Mucosa of rectum (tissue), 2 donors: ENCODE results near the gene PTPRG.

Experiments
- H3K27ac ChIP-seq, 2 donors: one replicate each; pipeline ENCODE4 v1.7.0; 2013; ENCODE audit warnings: inconsistent platforms in 2 of 2, low read depth in 2 of 2, low read length in 2 of 2
- H3K27me3 ChIP-seq, 2 donors: one replicate each; pipeline ENCODE4 v1.7.0; 2013; ENCODE audit warnings: low read length in 2 of 2; ENCODE audit not compliant: control insufficient read depth in 2 of 2, insufficient read depth in 2 of 2
- H3K36me3 ChIP-seq, 2 donors: one replicate each; pipeline ENCODE4 v1.7.0; 2013; ENCODE audit warnings: low read length in 2 of 2; ENCODE audit not compliant: control insufficient read depth in 2 of 2, insufficient read depth in 2 of 2
- H3K4me1 ChIP-seq, 2 donors: one replicate each; pipeline ENCODE4 v1.7.0; 2013; ENCODE audit warnings: low read length in 2 of 2, mild to moderate bottlenecking in 1 of 2; ENCODE audit not compliant: control insufficient read depth in 2 of 2, insufficient read depth in 2 of 2
- H3K4me3 ChIP-seq, 2 donors: one replicate each; pipeline ENCODE4 v1.7.0; 2013; ENCODE audit warnings: low read length in 2 of 2
- H3K9ac ChIP-seq, 2 donors: one replicate each; pipeline ENCODE4 v1.7.0; 2013; ENCODE audit warnings: low read length in 2 of 2, low read depth in 1 of 2, mild to moderate bottlenecking in 1 of 2
- H3K9me3 ChIP-seq, 2 donors: one replicate each; pipeline ENCODE4 v1.7.0; 2013; ENCODE audit warnings: low read length in 2 of 2; ENCODE audit not compliant: control insufficient read depth in 2 of 2
- donor health status: healthy.
- donor health status: Normal muscosa, but diverticular disease.

PTPRG gene

DNA sequence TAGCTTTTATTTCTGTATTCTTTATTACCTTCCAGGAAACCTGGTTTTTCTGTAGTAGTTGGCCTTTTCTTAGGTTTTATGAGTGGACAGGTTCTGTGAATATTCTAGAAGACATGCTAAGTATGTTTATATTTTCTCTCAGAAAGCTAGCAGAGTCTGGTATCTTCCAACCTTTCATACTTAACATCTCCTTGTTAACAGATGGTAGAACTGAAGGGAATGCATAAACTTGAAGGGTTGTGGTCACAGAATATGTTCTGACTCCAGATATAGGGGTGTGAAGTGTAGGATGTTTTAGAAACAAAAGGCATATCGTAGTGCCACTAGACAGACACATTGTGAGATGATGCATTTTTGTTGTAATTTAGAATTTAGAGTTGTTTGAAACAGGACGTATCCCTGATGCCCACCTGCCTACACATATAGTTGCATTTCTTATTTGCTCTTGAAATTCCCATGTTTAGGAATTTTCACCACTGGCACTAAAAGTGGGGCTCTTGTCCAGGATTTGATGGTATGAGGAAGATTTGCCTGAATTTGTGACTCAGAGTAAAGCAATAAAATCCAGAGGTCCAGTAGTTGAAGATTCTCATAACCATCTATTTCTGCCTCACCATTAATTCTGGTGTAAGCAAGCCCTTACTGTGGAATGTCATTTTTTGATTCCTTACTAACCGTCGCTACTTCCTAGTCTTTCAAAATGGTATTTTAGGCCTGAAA, 537.4 kb downstream of the PTPRG start:
- no peak overlapping the region for H3K9ac ChIP-seq
- no peaks in the 10 kb centered on the region for H3K4me1 ChIP-seq
- H3K27me3 ChIP-seq, result no peaks in the 10 kb centered on the region
- no peaks in the 10 kb centered on the region for H3K9me3 ChIP-seq
- H3K27ac ChIP-seq, result no peak overlapping the region
- H3K4me3 ChIP-seq, result no peak overlapping the region
- no peaks in the 10 kb centered on the region for H3K36me3 ChIP-seq

DNA sequence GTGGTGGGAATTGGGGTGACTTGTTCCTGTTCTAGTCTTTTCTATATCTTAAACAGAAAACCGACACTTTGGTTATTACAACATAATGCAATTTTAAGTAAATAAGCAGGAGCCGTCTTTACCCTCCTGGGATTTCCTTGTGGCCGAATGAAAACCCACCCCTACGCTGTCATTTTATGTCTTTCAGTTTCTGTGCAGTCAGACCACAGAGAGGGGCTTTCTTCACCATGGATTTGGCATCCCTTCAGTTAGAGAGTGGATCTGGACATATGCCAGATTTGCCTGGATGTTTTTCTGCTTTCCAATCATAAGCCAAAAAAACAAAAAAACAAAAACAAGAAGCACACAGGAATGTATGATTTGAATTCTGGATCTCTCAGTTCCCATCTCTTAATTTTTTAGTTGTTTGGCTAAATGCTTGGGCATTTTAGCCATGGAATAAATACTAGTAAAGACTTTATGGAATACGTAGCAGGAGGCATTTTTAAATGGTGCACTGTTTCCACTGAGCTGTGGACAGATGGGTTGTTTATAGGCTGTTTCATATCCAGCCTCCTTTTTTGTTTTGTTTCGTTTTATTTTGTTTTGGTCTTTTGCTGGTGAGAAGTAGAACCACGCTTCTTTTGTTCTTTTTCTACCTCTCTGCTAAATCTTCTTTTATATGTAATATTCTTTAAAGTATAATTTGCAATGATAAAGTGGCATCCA, 539.1 kb downstream of the PTPRG start:
- Histone ChIP-seq H3K4me3 (no peak overlapping the region), H3K27ac (no peak overlapping the region), H3K9me3 (no peaks in the 10 kb centered on the region), H3K36me3 (no peaks in the 10 kb centered on the region), H3K4me1 (no peaks in the 10 kb centered on the region), H3K9ac (no peak overlapping the region), H3K27me3 (no peaks in the 10 kb centered on the region)

DNA sequence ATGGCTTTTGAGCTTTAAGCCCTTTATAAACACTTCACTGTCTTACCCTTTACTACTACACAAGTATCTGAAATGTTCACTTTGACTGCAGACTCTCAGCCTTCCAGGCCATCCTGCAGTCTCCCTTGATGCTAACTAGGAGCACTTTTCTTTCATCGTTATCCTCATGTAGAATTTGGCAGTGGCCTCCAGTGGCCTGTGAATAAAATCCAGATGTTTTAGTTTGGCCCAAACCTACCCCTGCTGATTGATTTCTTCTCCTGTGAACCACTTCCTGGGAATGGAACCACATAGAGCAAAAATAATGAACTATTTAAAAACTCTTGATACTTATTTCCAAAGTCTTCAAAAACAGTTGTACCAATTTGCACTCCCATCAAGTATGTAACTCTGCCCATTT, 540.1 kb downstream of the PTPRG start:
- no peaks in the 10 kb centered on the region for H3K9me3 ChIP-seq
- no peaks in the 10 kb centered on the region for H3K4me1 ChIP-seq
- H3K9ac ChIP-seq, result no peak overlapping the region
- no peaks in the 10 kb centered on the region for H3K36me3 ChIP-seq
- no peaks in the 10 kb centered on the region for H3K27me3 ChIP-seq
- no peak overlapping the region for H3K4me3 ChIP-seq
- no peak overlapping the region for H3K27ac ChIP-seq

DNA sequence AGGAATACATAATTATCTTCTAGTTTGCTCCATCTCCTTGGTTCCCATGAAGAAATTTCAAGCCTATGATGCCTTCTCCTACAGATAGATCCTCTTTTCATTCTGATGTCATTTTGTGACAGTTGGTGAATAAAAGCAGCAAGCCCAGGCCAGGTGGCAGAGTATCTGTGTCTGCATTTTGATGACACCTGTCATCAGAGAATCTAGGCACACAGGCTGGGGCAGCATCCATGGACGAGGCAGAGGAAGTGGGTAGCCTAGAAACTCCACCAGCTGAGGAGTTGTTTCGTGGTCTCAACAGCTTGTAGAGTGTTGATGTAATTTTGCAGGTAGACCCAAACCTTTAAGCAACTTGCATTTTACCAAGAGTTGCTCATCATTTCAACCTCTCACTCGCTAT, 542.2 kb downstream of the PTPRG start:
- H3K9ac ChIP-seq, result no peak overlapping the region
- no peaks in the 10 kb centered on the region for H3K36me3 ChIP-seq
- H3K27me3 ChIP-seq, result no peaks in the 10 kb centered on the region
- no peaks in the 10 kb centered on the region for H3K9me3 ChIP-seq
- no peak overlapping the region for H3K27ac ChIP-seq
- no peak overlapping the region for H3K4me3 ChIP-seq
- H3K4me1 ChIP-seq, result no peaks in the 10 kb centered on the region

DNA sequence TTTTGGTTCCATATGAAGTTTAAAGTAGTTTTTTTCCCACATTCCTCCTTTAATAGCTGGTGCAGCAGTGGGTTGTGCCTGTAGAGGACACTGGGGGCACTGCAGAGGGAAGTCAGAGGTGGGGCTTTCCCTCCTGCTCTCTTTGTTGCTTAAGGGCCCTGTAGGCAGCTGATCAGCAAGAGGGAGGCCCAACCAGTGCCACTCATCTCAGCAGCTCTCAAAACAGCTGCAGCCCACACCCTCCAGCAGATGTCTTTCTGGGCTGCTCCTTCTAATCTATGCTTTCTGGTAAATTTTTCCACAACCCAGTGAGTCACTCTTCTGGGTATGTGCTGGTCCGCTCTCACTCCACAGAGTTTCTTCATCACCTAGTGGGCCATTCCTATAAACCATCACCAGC, 548.2 kb downstream of the PTPRG start:
- no peaks in the 10 kb centered on the region for H3K36me3 ChIP-seq
- H3K27ac ChIP-seq, result no peak overlapping the region
- no peak overlapping the region for H3K9ac ChIP-seq
- no peaks in the 10 kb centered on the region for H3K9me3 ChIP-seq
- no peak overlapping the region for H3K4me3 ChIP-seq
- H3K27me3 ChIP-seq, result no peaks in the 10 kb centered on the region
- H3K4me1 ChIP-seq, result no peaks in the 10 kb centered on the region

DNA sequence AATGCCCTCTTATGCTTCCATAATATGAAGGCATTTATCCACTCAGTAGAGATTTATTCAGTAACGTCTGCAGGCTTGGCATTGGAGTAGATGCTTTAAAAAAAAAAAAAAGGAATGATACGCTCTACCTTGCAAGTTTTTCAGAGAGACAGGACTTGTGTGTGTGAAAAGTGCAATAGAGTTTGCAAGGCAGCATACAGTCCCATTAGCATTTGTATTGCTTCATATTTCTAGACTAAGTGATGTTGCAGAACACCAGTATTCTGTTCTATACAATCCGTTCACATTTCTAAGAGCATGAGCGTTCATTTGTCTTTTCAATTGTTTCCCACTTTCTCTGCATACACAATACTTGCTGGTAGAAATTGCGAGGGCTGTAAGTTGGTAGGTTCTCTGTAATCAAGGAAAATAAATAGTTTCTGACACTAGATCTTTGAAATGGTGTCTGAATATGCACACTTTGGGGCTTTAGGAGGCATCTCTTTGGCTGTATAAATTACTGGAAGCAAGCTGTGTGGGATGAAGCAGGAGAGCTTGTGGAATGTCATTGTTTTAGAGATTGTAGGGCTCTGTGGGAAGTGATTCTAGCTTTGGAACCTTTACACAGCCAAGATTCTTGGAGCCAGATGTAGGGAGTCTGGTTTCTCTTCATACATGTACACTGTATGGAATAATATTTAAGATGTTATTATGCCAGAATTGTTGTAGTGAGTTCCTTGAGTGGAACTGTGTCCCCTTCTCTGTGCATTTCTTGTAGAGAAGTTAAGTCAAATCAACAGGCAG, 549.3 kb downstream of the PTPRG start:
- no peak overlapping the region for H3K9ac ChIP-seq
- H3K27ac ChIP-seq, result no peak overlapping the region
- H3K36me3 ChIP-seq, result no peaks in the 10 kb centered on the region
- H3K4me1 ChIP-seq, result no peaks in the 10 kb centered on the region
- no peaks in the 10 kb centered on the region for H3K27me3 ChIP-seq
- no peak overlapping the region for H3K4me3 ChIP-seq
- H3K9me3 ChIP-seq, result no peaks in the 10 kb centered on the region

DNA sequence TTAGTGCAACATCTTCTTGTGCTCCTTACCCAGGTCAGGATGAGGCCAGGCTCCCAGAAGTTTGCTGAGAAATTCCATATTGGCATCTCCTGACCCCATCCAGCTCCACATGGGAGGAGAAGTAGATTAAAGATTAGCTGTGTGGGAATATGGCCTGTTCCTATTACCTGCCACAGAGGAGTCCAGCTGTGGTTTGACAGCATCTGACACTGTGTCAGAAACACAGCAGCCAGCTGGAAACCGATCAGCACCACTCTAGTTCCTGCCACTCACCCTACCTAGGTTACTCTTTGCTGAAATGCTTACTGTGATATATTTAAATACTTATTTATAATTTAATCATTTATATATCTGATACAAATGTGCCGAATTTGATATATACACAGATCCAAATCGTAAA, 551.7 kb downstream of the PTPRG start:
- Histone ChIP-seq H3K9me3 (no peaks in the 10 kb centered on the region), H3K9ac (no peak overlapping the region), H3K27ac (no peak overlapping the region), H3K27me3 (no peaks in the 10 kb centered on the region), H3K4me1 (no peaks in the 10 kb centered on the region), H3K36me3 (no peaks in the 10 kb centered on the region), H3K4me3 (no peak overlapping the region)

DNA sequence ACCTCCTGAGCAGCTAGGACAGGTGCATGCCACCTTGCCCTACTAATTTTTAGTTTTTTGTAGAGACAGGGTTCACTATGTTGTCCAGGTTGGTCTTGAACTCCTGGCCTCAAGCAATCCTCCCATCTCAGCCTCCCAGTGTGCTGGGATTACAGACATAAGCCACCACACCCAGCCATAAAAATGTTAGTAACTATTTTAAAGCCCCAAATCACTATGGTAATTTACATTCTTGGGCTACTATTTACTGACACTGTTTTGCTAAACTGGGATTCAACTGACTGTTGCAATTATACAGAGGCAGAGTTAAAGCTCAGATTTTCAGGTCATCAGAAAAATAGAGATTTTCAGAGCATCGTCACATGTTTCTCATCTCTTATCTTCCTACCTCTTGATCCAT, 553.4 kb downstream of the PTPRG start:
- Histone ChIP-seq H3K4me3 (no peak overlapping the region), H3K9me3 (no peaks in the 10 kb centered on the region), H3K36me3 (no peaks in the 10 kb centered on the region), H3K4me1 (no peaks in the 10 kb centered on the region), H3K27ac (no peak overlapping the region), H3K27me3 (no peaks in the 10 kb centered on the region), H3K9ac (no peak overlapping the region)

DNA sequence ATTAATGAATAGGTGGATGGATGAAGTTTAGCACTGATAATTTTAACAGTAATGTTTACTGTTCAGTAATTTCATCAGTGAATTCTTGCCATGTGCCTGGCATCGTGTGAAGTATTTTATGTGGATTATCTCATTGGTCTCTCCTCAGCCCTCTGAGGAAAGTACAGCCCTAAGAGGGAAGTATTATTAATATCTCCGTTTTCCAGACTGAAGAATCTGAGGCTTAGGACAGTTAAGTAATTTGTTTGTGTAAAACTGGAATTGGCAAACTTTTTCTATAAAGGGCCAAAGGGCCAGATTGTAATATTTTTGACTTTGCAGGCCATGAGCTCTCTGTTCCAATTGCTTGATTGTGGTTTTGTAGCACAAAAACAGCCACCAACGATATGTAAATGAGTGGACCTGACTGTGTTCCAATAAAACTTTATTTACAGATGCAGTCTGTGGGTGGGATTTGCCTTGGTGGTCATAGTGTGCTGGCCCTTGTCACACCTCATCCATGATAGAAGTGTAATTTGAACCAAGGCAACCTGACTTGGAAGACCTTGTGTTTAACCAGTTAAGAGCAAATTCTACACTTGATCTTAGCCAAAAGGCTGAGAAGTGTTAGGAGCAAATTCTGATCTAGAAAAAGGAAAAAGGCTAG, 556.7 kb downstream of the PTPRG start:
- Histone ChIP-seq H3K36me3 (no peaks in the 10 kb centered on the region), H3K4me3 (no peak overlapping the region), H3K9ac (no peak overlapping the region), H3K27ac (no peak overlapping the region), H3K27me3 (no peaks in the 10 kb centered on the region), H3K4me1 (no peaks in the 10 kb centered on the region), H3K9me3 (peaks cover 0 to 2% of the 10 kb centered on the region in 2 donors)

DNA sequence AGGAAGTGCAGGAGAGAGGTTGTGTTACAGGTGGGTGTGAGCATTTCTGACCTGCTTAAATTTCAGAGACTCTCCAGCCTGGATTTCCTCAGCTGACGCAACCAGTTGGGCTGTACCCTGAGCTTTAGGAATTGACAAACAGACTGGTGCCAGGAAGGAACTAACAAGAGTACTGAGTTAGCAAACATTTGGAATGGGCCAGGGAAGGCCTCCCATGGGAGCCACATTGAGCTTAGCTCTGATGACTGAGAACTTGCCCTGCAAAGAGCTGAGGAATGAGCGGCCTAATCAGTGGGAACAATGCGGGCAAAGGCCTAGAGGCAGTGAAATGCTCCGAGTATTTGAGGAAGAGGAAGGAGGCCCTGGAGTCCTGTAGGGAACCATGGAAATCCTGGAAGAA, 557.8 kb downstream of the PTPRG start:
- Histone ChIP-seq H3K27me3 (no peaks in the 10 kb centered on the region), H3K9ac (no peak overlapping the region), H3K4me1 (no peaks in the 10 kb centered on the region), H3K36me3 (no peaks in the 10 kb centered on the region), H3K27ac (no peak overlapping the region), H3K4me3 (no peak overlapping the region), H3K9me3 (peaks cover 0 to 2% of the 10 kb centered on the region in 2 donors)
